ENCODE results near the gene SPRED2. TPM values are rescaled to one million over a fixed set of nuclear protein-coding genes. Genes with fewer than 3 reads are reported as not detected.
A peak's percentile ranks its signal among the peaks of the same experiment; 100 is the strongest.

Gene SPRED2
- total and polyA plus RNA-seq, 4 donors: 10.6 to 38.7 (median 23.8) TPM

DNA sequence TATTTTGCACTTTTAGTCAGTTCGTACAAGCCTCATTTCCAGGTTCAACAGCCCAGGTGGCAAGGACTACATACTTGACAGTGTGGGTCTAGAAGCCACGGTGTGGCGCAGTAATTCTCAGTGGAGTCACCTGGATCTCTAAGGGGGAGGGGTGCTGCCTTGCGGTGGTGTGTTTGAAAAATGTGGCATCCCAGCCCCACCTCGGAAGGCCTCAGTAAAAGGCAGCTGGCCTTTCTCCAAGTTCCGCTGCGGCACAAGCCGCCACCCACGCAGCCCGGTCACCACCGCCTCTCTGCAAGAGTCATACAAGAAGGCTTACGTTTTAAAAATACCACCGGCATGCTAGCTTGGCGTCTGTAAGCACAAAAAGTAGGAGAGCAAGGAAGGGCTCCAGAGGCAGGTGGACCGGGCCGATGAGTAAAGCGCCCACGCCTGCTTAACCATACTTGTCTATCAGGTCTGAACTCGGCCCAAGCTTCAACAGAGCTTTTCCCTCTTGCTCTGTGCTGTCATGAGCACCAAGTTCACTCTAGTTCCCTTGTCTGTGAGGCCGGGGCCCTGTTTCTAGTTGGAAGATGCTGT lies 49.5 kb downstream of the SPRED2 start:
- DNase-seq (ENCODE audit: low read depth in 4 of 6, low spot score in 6 of 6): peak in 2 of 6 donors; percentile 54
- no peaks in the 10 kb centered on the region for H3K9me3 ChIP-seq (ENCODE audit: control insufficient read depth, insufficient read depth, low read length)
- no peaks in the 10 kb centered on the region for H3K27me3 ChIP-seq (ENCODE audit: control insufficient read depth, insufficient read depth, low read length)
- WGBS (ENCODE audit: insufficient coverage): 23% methylated on average over 16 of the region's 20 CpGs
- peaks cover 19% of the 10 kb centered on the region for H3K4me1 ChIP-seq (ENCODE audit: control insufficient read depth, insufficient read depth, low read length)
- H3K27ac ChIP-seq (ENCODE audit: low read depth, low read length): peak overlapping the region; percentile 16
- no peak overlapping the region for H3K4me3 ChIP-seq (ENCODE audit: low read depth, low read length)
- no peaks in the 10 kb centered on the region for H3K36me3 ChIP-seq (ENCODE audit: control insufficient read depth, insufficient read depth, low read length)

DNA sequence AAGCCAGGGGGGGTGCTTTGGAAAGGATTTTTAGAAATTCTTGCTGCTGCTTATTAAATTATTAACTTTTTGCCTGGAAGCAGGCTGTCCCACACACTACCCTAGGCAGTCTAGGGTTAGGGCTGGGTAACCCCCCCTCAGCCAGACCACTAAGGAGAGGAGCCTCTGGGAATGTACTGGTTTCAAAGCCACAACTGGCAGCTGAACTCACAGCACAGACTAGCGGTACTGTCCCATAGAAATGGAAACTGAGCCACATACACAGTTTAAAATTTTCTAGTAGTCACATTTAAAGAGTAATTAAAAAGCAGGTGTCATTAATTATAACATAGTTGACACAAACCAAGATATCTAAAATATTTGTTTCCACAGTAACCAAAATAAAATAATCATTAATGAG lies 50.1 kb downstream of the SPRED2 start:
- H3K4me3 ChIP-seq (ENCODE audit: low read depth, low read length): no peak overlapping the region
- no peaks in the 10 kb centered on the region for H3K36me3 ChIP-seq (ENCODE audit: control insufficient read depth, insufficient read depth, low read length)
- H3K27me3 ChIP-seq (ENCODE audit: control insufficient read depth, insufficient read depth, low read length): no peaks in the 10 kb centered on the region
- DNase-seq (ENCODE audit: low read depth in 4 of 6, low spot score in 6 of 6): no peak
- H3K27ac ChIP-seq (ENCODE audit: low read depth, low read length): no peak overlapping the region
- WGBS (ENCODE audit: insufficient coverage): no CpG with 5 or more reads among the region's 1 CpG
- H3K4me1 ChIP-seq (ENCODE audit: control insufficient read depth, insufficient read depth, low read length): peaks cover 18% of the 10 kb centered on the region
- no peaks in the 10 kb centered on the region for H3K9me3 ChIP-seq (ENCODE audit: control insufficient read depth, insufficient read depth, low read length)

DNA sequence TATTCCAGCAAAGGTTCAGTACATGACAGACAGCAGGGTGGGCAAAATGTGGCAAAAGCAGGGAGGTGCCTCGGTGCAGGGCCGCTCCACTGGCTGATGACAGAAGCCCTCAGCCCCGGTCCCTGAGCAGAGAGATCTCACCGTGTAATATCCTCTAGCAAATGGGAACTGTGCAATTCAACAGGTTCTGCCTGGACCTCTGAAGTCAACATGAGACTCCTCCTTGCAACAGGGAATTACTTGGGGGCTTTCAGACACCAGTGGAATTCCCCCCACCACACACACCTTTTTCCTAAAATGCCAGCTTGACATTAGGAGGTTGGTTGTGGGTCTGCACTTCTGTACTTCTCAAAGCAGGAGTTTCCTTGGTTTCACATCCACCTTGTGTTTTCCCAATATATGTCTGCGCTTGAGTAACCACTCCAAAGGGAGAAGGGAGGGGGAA lies 50.8 kb downstream of the SPRED2 start:
- Histone ChIP-seq H3K9me3 (ENCODE audit: control insufficient read depth, insufficient read depth, low read length) (no peaks in the 10 kb centered on the region), H3K27ac (ENCODE audit: low read depth, low read length) (no peak overlapping the region), H3K4me3 (ENCODE audit: low read depth, low read length) (no peak overlapping the region), H3K27me3 (ENCODE audit: control insufficient read depth, insufficient read depth, low read length) (no peaks in the 10 kb centered on the region), H3K36me3 (ENCODE audit: control insufficient read depth, insufficient read depth, low read length) (no peaks in the 10 kb centered on the region), H3K4me1 (ENCODE audit: control insufficient read depth, insufficient read depth, low read length) (peaks cover 18% of the 10 kb centered on the region)
- no peak for DNase-seq (ENCODE audit: low read depth in 4 of 6, low spot score in 6 of 6)
- WGBS (ENCODE audit: insufficient coverage): 94% methylated on average over 4 of the region's 5 CpGs

DNA sequence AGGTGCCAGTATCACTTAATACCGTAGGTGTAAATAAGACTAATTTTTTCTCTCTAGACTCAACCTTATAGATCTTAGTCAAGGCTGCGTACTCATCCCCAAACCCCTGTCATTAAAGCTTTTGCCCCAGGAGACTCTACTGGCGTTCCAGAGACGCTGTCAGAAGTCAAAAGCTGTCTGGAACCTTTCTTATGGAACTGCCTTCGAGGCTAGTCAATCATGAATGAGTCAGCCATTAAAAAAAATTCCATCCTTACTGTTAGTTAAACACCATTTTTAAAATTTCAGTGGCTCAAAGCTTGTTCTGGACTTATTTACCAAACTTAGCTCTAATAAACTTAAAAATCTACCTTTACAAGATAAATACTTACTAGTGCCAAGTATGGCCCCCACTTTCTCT lies 52.1 kb downstream of the SPRED2 start:
- H3K9me3 ChIP-seq (ENCODE audit: control insufficient read depth, insufficient read depth, low read length): no peaks in the 10 kb centered on the region
- H3K36me3 ChIP-seq (ENCODE audit: control insufficient read depth, insufficient read depth, low read length): no peaks in the 10 kb centered on the region
- peaks cover 18% of the 10 kb centered on the region for H3K4me1 ChIP-seq (ENCODE audit: control insufficient read depth, insufficient read depth, low read length)
- no peak overlapping the region for H3K27ac ChIP-seq (ENCODE audit: low read depth, low read length)
- WGBS (ENCODE audit: insufficient coverage): 74% methylated on average over 4 of the region's 5 CpGs
- no peak for DNase-seq (ENCODE audit: low read depth in 4 of 6, low spot score in 6 of 6)
- H3K4me3 ChIP-seq (ENCODE audit: low read depth, low read length): no peak overlapping the region
- no peaks in the 10 kb centered on the region for H3K27me3 ChIP-seq (ENCODE audit: control insufficient read depth, insufficient read depth, low read length)

DNA sequence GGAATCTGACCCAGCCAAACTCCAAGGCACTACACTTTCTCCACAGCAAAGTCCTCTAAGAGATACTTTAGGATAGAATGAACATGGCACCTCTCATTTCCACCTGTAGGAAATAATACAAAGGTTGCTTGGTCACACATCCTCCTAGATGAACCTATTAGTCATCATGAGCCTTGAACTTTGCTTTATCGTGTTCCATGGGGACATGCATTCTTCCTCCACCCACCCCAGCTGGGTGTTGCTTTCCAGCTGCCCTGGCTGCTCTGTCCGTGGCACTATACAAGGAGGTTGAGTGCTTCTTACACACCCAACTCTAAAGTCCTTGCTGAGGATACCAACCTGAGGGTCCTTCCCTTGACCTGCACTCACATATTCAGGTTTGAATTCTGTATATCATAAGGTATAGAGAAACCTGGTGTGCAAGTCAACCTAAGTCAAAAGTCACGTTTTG lies 52.7 kb downstream of the SPRED2 start:
- peaks cover 18% of the 10 kb centered on the region for H3K4me1 ChIP-seq (ENCODE audit: control insufficient read depth, insufficient read depth, low read length)
- 100% methylated on average over 1 of the region's 3 CpGs for WGBS (ENCODE audit: insufficient coverage)
- H3K27ac ChIP-seq (ENCODE audit: low read depth, low read length): no peak overlapping the region
- DNase-seq (ENCODE audit: low read depth in 4 of 6, low spot score in 6 of 6): no peak
- H3K4me3 ChIP-seq (ENCODE audit: low read depth, low read length): no peak overlapping the region
- H3K27me3 ChIP-seq (ENCODE audit: control insufficient read depth, insufficient read depth, low read length): no peaks in the 10 kb centered on the region
- H3K9me3 ChIP-seq (ENCODE audit: control insufficient read depth, insufficient read depth, low read length): no peaks in the 10 kb centered on the region
- no peaks in the 10 kb centered on the region for H3K36me3 ChIP-seq (ENCODE audit: control insufficient read depth, insufficient read depth, low read length)

DNA sequence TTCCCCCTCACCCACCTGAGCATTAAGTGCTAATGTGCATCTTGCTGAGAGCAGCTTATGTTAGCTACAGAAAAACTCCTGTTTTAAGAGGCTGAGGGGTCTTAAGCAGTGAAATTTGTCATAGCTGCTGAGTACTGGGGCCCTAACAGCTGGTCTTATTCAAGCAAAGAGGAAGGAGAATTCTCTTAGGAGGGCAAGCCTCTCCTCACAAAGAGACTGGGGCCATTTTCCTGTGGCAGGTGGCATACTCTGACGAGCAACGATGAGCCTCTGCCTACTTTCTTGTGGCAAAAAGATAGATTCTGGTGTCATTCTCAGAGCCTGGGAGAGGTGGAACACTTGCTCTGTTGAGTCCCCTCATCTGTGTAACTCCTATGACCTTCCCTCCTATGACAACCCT lies 53.2 kb downstream of the SPRED2 start:
- Histone ChIP-seq H3K27me3 (ENCODE audit: control insufficient read depth, insufficient read depth, low read length) (no peaks in the 10 kb centered on the region), H3K36me3 (ENCODE audit: control insufficient read depth, insufficient read depth, low read length) (no peaks in the 10 kb centered on the region), H3K27ac (ENCODE audit: low read depth, low read length) (no peak overlapping the region), H3K4me3 (ENCODE audit: low read depth, low read length) (no peak overlapping the region), H3K4me1 (ENCODE audit: control insufficient read depth, insufficient read depth, low read length) (peaks cover 15% of the 10 kb centered on the region), H3K9me3 (ENCODE audit: control insufficient read depth, insufficient read depth, low read length) (no peaks in the 10 kb centered on the region)
- WGBS (ENCODE audit: insufficient coverage): no CpG with 5 or more reads among the region's 2 CpGs
- no peak for DNase-seq (ENCODE audit: low read depth in 4 of 6, low spot score in 6 of 6)

DNA sequence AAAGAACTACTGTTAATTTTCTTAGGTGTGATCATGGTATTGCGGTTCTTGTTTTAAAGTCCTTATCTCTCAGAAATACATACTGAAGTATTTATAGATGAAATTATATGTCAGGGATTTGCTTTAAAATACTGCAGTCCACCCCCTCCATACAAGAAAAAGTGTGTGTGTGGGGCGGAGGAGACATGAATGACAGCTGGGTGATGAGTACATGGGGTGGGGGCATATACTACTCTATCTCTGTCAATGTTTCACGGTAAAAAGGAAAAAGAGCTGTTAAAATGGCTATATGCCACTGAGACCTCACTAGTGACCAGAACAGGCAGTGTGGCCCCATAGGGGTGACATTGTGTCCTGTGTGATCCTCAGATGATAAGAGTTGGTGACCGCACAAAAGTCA lies 54.1 kb downstream of the SPRED2 start:
- H3K9me3 ChIP-seq (ENCODE audit: control insufficient read depth, insufficient read depth, low read length): no peaks in the 10 kb centered on the region
- no peak overlapping the region for H3K27ac ChIP-seq (ENCODE audit: low read depth, low read length)
- H3K27me3 ChIP-seq (ENCODE audit: control insufficient read depth, insufficient read depth, low read length): no peaks in the 10 kb centered on the region
- no CpG with 5 or more reads among the region's 4 CpGs for WGBS (ENCODE audit: insufficient coverage)
- H3K4me3 ChIP-seq (ENCODE audit: low read depth, low read length): no peak overlapping the region
- H3K36me3 ChIP-seq (ENCODE audit: control insufficient read depth, insufficient read depth, low read length): no peaks in the 10 kb centered on the region
- peaks cover 7% of the 10 kb centered on the region for H3K4me1 ChIP-seq (ENCODE audit: control insufficient read depth, insufficient read depth, low read length)
- no peak for DNase-seq (ENCODE audit: low read depth in 4 of 6, low spot score in 6 of 6)

DNA sequence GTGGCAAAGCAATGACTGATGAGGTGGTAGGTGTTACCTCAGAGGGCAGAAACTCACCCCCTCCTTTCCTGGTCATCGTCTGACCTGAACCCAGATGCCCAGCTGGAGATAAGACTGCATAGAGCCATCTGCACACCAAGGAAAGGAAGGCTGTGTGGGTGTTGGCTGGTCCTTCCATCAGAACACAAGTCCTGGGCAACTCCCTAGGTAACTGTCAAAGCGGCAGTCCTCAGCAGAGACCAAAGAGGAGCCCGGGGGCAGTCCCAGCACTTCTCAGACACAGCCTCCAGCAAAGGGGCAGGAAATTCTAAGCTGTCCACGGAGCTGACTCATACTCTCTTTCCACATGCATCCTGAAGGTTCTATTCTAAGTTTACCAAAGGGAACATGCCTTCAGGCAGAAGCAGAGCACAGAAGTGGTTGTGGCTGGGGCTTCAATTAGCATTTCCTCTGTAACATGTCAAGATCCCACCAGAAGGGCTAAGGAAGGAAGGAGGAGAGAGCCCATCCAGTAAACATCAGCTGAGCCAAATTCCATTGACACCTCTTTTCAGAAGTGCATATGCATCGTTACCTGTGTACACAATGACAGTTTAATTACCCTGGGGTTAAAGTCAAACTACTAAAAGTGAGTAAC lies 54.7 kb downstream of the SPRED2 start:
- no peak for DNase-seq (ENCODE audit: low read depth in 4 of 6, low spot score in 6 of 6)
- Histone ChIP-seq H3K36me3 (ENCODE audit: control insufficient read depth, insufficient read depth, low read length) (no peaks in the 10 kb centered on the region), H3K27ac (ENCODE audit: low read depth, low read length) (no peak overlapping the region), H3K27me3 (ENCODE audit: control insufficient read depth, insufficient read depth, low read length) (no peaks in the 10 kb centered on the region), H3K4me3 (ENCODE audit: low read depth, low read length) (no peak overlapping the region), H3K9me3 (ENCODE audit: control insufficient read depth, insufficient read depth, low read length) (no peaks in the 10 kb centered on the region), H3K4me1 (ENCODE audit: control insufficient read depth, insufficient read depth, low read length) (peaks cover 1% of the 10 kb centered on the region)
- 76% methylated on average over 3 of the region's 5 CpGs for WGBS (ENCODE audit: insufficient coverage)

DNA sequence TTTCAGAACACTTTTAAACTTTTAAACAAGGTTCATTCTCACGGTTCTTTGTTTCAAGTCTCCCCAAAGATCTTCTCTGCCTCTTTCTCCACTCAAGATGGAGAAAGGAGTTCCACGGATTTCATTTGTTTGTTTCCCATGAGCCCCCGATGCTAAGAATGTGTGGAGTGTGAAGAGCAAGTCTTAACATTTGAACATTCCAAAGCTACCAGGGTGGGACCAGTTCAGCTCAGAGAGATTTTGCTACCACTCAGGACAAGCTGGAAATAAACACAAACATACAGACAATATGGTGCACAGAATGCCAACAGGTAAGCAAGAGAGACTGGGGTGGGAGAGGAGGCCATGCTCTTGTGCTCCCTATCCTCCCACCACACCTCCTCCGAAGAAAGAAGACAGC lies 56.7 kb downstream of the SPRED2 start:
- Histone ChIP-seq H3K4me1 (ENCODE audit: control insufficient read depth, insufficient read depth, low read length) (peaks cover 8% of the 10 kb centered on the region), H3K27me3 (ENCODE audit: control insufficient read depth, insufficient read depth, low read length) (no peaks in the 10 kb centered on the region), H3K9me3 (ENCODE audit: control insufficient read depth, insufficient read depth, low read length) (no peaks in the 10 kb centered on the region), H3K4me3 (ENCODE audit: low read depth, low read length) (no peak overlapping the region), H3K27ac (ENCODE audit: low read depth, low read length) (no peak overlapping the region), H3K36me3 (ENCODE audit: control insufficient read depth, insufficient read depth, low read length) (no peaks in the 10 kb centered on the region)
- DNase-seq (ENCODE audit: low read depth in 4 of 6, low spot score in 6 of 6): no peak
- no CpG with 5 or more reads among the region's 4 CpGs for WGBS (ENCODE audit: insufficient coverage)

DNA sequence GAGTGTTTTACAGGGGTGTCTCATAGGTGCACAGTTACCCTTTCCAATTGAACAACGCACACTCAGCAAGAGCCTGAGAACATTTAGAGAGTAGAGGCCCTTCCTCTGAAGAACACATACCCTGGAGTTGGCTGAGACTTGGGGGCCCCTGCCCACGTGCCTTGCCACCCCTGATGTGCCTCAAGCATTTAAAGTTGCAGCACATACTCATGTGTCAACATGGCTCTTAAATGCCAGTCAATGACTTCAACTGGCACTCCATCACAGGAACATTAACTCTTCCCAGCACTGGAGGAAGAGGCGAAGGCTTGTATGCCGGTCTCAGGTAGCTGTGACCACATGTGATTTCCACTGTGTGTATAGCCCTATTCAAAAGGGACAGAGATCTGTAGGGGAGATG lies 57.4 kb downstream of the SPRED2 start:
- no peak for DNase-seq (ENCODE audit: low read depth in 4 of 6, low spot score in 6 of 6)
- Histone ChIP-seq H3K27me3 (ENCODE audit: control insufficient read depth, insufficient read depth, low read length) (no peaks in the 10 kb centered on the region), H3K9me3 (ENCODE audit: control insufficient read depth, insufficient read depth, low read length) (no peaks in the 10 kb centered on the region), H3K36me3 (ENCODE audit: control insufficient read depth, insufficient read depth, low read length) (no peaks in the 10 kb centered on the region), H3K27ac (ENCODE audit: low read depth, low read length) (no peak overlapping the region), H3K4me3 (ENCODE audit: low read depth, low read length) (no peak overlapping the region), H3K4me1 (ENCODE audit: control insufficient read depth, insufficient read depth, low read length) (peaks cover 10% of the 10 kb centered on the region)
- WGBS (ENCODE audit: insufficient coverage): 89% methylated on average over 1 of the region's 4 CpGs
